Ascending aorta (tissue), 2 donors: Measurements from ENCODE around the gene AP4M1. TPM values are rescaled to one million over a fixed set of nuclear protein-coding genes. Genes with fewer than 3 reads are reported as not detected.

Source experiments
- DNase-seq, 2 donors: peaks; one replicate each; pipeline ENCODE4 v3.0.0-alpha.2; 2019; ENCODE audit warnings: low spot score in 2 of 2
- H3K27ac ChIP-seq, 2 donors: fragments of 200-600 bp; sonication (generic); one replicate each; pipeline ENCODE4 v1.5.1; 2016 to 2017; ENCODE audit warnings: mild to moderate bottlenecking in 1 of 2
- H3K27me3 ChIP-seq: fragments of 200-600 bp; sonication (generic); one replicate; pipeline ENCODE4 v1.5.1; 2017
- H3K36me3 ChIP-seq, 2 donors: fragments of 200-600 bp; sonication (generic); one replicate each; pipeline ENCODE4 v1.5.1; 2016
- H3K4me1 ChIP-seq, 2 donors: fragments of 200-600 bp; sonication (generic); one replicate each; pipeline ENCODE4 v1.5.1; 2016 to 2017; ENCODE audit warnings: mild to moderate bottlenecking in 1 of 2
- H3K4me3 ChIP-seq, 2 donors: fragments of 200-600 bp; sonication (generic); one replicate each; pipeline ENCODE4 v1.5.1; 2016 to 2017; ENCODE audit warnings: mild to moderate bottlenecking in 1 of 2
- H3K9me3 ChIP-seq, 2 donors: fragments of 200-600 bp; sonication (generic); one replicate each; pipeline ENCODE4 v1.5.1; 2016
- CTCF ChIP-seq, 3 experiments: fragments of 200-600 bp in 2 of 3; fragments of 450-650 bp in 1 of 3; sonication (generic) in 2 of 3; IDR thresholded peaks; one replicate each; pipeline ENCODE4 v1.5.1; 2016 to 2019; ENCODE audit warnings: antibody characterized with exemption in 3 of 3, mild to moderate bottlenecking in 1 of 3, moderate library complexity in 1 of 3
- intact Hi-C: fragments of 100-400 bp; cut with DNase I; formaldehyde crosslinking; loops from one replicate; pipeline ENCODE4 v1.15.1; 2023
- total RNA-seq: library from RNA; depleted of rRNA; stranded (reverse); fragments of >200 nt; gene quantifications from one replicate; pipeline ENCODE4 v1.1.0, GENCODE V29; 2016

The AP4M1 gene
- total RNA-seq, 1 donor from 2014 or later, result 29.6 TPM

DNA sequence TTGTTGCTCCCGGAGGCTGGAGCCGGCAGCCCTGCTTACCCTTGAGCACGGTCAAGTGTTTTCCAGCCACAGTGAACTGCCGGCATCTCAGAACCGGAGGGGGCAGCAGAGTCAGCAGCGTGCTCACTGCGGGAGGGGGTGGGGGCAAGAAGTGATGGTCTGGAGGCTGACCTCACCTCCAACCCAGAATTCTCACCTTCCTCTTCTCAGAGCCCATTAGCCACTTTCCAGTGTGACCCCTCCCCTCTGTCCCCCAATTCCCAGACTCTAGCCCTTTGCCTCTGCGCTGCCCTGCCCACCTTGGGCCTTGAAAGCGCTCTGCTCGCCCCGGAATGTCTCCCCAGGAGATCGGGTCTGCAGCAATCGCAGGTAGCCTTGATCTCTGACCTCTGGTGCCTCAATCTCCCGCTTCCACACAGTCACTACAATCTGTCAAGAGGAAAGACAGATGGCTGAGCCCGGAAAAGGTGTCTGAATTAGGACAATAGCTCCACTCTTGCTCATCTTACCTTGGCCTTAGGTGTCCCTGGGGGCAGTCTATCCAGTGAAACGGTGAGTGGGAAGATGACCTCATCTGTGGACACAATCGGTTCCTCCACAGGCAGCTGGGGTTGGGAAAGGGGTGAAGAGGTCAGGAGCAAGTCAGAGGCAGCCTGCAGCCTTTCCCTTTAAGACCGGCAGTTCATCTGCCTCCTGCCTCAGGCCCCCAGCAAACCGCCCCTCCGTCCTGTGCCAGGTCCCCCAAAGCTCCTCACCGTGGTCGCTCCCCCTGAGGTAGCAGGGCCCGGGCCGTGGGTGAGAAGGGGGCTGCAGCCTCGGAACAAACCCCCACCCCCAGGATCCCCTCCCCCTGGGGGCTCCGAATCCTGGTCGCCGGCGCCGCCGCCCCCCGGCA is 56.1 kb downstream of the AP4M1 start:
- TF ChIP-seq CTCF (IDR thresholded peaks at IDR 0.05), result no peak
- no peak for DNase-seq
- intact Hi-C loops, result loop anchor here (10.0 kb wide), 1 partner anchor 537 kb away; the partner anchor contains the start of gene GIGYF1

More for the DNA sequence above, 56.1 kb downstream of the AP4M1 start:
- peak overlapping the region; percentile 67 to 92 for H3K4me3 ChIP-seq
- H3K27ac ChIP-seq, result peak overlapping the region; percentile 79 to 83
- peaks cover 27 to 37% of the 10 kb centered on the region in 2 donors for H3K36me3 ChIP-seq
- no peaks in the 10 kb centered on the region for H3K27me3 ChIP-seq
- peaks cover 0 to 13% of the 10 kb centered on the region in 2 donors for H3K4me1 ChIP-seq
- H3K9me3 ChIP-seq, result no peaks in the 10 kb centered on the region

Other genes starting within 250 kb of the AP4M1 start
- not detected for gene OR2AE1, start 224.6 kb upstream of the AP4M1 start, total RNA-seq
- gene TRIM4, start 182.1 kb upstream of the AP4M1 start, total RNA-seq, result 12.7 TPM
- gene GJC3, start 172.0 kb upstream of the AP4M1 start, total RNA-seq, result not detected
- gene AZGP1, start 125.6 kb upstream of the AP4M1 start, total RNA-seq, result not detected
- gene ZKSCAN1, start 86.0 kb upstream of the AP4M1 start, total RNA-seq, result 19.9 TPM
- gene ZSCAN21, start 51.9 kb upstream of the AP4M1 start, total RNA-seq, result 58.5 TPM
- gene ZNF3, start 19.9 kb upstream of the AP4M1 start, total RNA-seq, result 6.9 TPM
- gene COPS6, start 12.7 kb upstream of the AP4M1 start, total RNA-seq, result 18.1 TPM
- 52.2 TPM for gene MCM7, start 246 bp upstream of the AP4M1 start, total RNA-seq
- gene TAF6, start 17.7 kb downstream of the AP4M1 start, total RNA-seq, result 103 TPM
- gene CNPY4, start 18.0 kb downstream of the AP4M1 start, total RNA-seq, result 1.4 TPM
- not detected for gene MBLAC1, start 25.3 kb downstream of the AP4M1 start, total RNA-seq
- gene LAMTOR4, start 47.3 kb downstream of the AP4M1 start, total RNA-seq, result 131 TPM
- 22.0 TPM for gene TRAPPC14, start 57.1 kb downstream of the AP4M1 start, total RNA-seq
- gene GAL3ST4, start 67.0 kb downstream of the AP4M1 start, total RNA-seq, result 3.5 TPM
- not detected for gene GPC2, start 75.7 kb downstream of the AP4M1 start, total RNA-seq
- gene STAG3, start 76.3 kb downstream of the AP4M1 start, total RNA-seq, result not detected
- 27.8 TPM for gene PVRIG, start 118.3 kb downstream of the AP4M1 start, total RNA-seq
- not detected for gene SPDYE3, start 206.1 kb downstream of the AP4M1 start, total RNA-seq